HEK293T (cell line): ENCODE data around the gene CNN3.

Source experiments
- CTCF ChIA-PET: fragments of 350-600 bp; formaldehyde crosslinking; extraction: SDS; loops from one replicate; lab custom pipeline; 2021; ENCODE audit warnings: antibody characterized with exemption, inconsistent platforms; lab: Yijun Ruan, JAX
- POLR2A ChIA-PET: fragments of 350-600 bp; formaldehyde crosslinking; extraction: SDS; loops from one replicate; lab custom pipeline; 2020; ENCODE audit warnings: antibody characterized with exemption, inconsistent platforms; lab: Yijun Ruan, JAX
- DNase-seq: peaks from one replicate; pipeline ENCODE4 v3.0.0; 2012; ENCODE audit warnings: mixed read lengths; ENCODE audit errors: extremely low spot score
- ARNT ChIP-seq: fragments of 450-650 bp; IDR thresholded peaks from 2 replicates; pipeline ENCODE4 v1.6.1; 2017; ENCODE audit warnings: mild to moderate bottlenecking
- BHLHE40 ChIP-seq: fragments of 450-650 bp; IDR thresholded peaks from 2 replicates; pipeline ENCODE4 v1.6.1; 2016; ENCODE audit warnings: mild to moderate bottlenecking, moderate library complexity, borderline replicate concordance
- CTBP1 ChIP-seq: fragments of 450-650 bp; IDR thresholded peaks from 2 replicates; pipeline ENCODE4 v1.6.1; 2016; ENCODE audit warnings: borderline replicate concordance
- ELF4 ChIP-seq: fragments of 450-650 bp; IDR thresholded peaks from 2 replicates; pipeline ENCODE4 v1.6.1; 2017; ENCODE audit warnings: antibody characterized with exemption
- FOXA1 ChIP-seq: fragments of 450-650 bp; IDR thresholded peaks from 2 replicates; pipeline ENCODE4 v1.6.1; 2016; ENCODE audit warnings: mild to moderate bottlenecking
- FOXK2 ChIP-seq: fragments of 450-650 bp; IDR thresholded peaks from 2 replicates; pipeline ENCODE4 v1.6.1; 2016; ENCODE audit warnings: mild to moderate bottlenecking
- FOXM1 ChIP-seq: fragments of 450-650 bp; IDR thresholded peaks from 2 replicates; pipeline ENCODE4 v1.6.1; 2017; ENCODE audit warnings: mild to moderate bottlenecking, borderline replicate concordance
- HDGF ChIP-seq: fragments of 450-650 bp; IDR thresholded peaks from 2 replicates; pipeline ENCODE4 v1.6.1; 2017; ENCODE audit warnings: antibody characterized with exemption, borderline replicate concordance
- L3MBTL2 ChIP-seq: fragments of 450-650 bp; conservative IDR thresholded peaks from 2 replicates; pipeline ENCODE4 v1.6.1; 2016; ENCODE audit warnings: mild to moderate bottlenecking
- LEF1 ChIP-seq: fragments of 450-650 bp; IDR thresholded peaks from 2 replicates; pipeline ENCODE4 v1.6.1; 2017; ENCODE audit warnings: mild to moderate bottlenecking, borderline replicate concordance
- NFRKB ChIP-seq: fragments of 450-650 bp; IDR thresholded peaks from 2 replicates; pipeline ENCODE4 v1.6.1; 2016; ENCODE audit warnings: mild to moderate bottlenecking, moderate library complexity
- SP1 ChIP-seq: fragments of 450-650 bp; IDR thresholded peaks from 2 replicates; pipeline ENCODE4 v1.6.1; 2017
- SUZ12 ChIP-seq: fragments of 450-650 bp; IDR thresholded peaks from 2 replicates; pipeline ENCODE4 v1.6.1; 2016; ENCODE audit warnings: mild to moderate bottlenecking
- TARDBP ChIP-seq: fragments of 450-650 bp; IDR thresholded peaks from 2 replicates; pipeline ENCODE4 v1.6.1; 2016
- ZNF384 ChIP-seq: fragments of 450-650 bp; IDR thresholded peaks from 2 replicates; pipeline ENCODE4 v1.6.1; 2016
- TF ChIP-seq, protein P1 (sequence below): fragments of 450-650 bp; IDR thresholded peaks from 2 replicates; pipeline ENCODE4 v1.6.1; 2016

CNN3 gene

DNA sequence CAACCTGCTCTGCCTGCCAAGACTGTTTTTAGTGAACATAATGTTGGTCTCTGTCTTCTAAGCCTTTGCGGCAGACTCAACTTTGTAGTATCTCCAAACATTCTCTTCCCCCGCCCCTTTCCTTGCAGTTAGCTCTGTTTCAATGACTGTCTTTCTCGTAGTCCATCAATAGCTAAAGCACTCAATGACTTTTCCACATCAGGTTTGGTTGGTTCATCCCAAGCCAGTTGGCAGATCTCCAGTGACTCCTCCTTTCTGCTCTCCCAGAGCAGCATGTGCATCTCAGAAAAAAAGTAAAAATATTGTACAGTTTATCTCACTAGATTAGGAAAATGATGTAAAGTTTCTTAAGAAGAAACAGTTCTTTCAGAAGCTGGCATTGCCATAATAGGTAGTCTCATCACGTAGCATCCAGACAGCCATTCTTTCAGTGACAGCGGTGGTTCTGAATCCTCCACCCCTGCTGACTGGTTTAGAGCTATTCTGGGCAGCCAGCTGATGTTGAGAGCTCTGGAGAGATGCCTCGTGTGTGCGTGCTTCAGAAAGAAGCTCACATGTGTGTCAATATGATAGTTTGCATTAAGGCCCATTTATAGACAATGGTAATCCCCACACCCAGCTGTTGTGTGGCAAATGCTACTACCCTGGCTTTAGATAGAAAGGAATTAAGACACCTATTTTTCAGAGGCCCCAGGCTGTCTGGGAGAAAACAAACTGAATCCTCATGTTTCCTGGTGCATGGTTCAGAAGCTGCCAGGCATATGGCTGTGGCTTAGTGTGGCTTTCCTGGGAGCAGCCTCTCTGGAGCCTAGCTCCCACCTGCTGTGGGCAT, 53.2 kb downstream of the CNN3 start:
- no peak for TF ChIP-seq ELF4
- TF ChIP-seq FOXK2, result no peak
- TF ChIP-seq, protein P1, sequence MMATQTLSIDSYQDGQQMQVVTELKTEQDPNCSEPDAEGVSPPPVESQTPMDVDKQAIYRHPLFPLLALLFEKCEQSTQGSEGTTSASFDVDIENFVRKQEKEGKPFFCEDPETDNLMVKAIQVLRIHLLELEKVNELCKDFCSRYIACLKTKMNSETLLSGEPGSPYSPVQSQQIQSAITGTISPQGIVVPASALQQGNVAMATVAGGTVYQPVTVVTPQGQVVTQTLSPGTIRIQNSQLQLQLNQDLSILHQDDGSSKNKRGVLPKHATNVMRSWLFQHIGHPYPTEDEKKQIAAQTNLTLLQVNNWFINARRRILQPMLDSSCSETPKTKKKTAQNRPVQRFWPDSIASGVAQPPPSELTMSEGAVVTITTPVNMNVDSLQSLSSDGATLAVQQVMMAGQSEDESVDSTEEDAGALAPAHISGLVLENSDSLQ, result no peak
- TF ChIP-seq HDGF, result no peak
- no peak for TF ChIP-seq TARDBP
- no peak for TF ChIP-seq FOXA1
- no peak for TF ChIP-seq L3MBTL2
- TF ChIP-seq BHLHE40, result no peak
- TF ChIP-seq LEF1, result no peak
- no peak for TF ChIP-seq FOXM1
- ChIA-PET CTCF (interaction anchor here (0.7 to 1.9 kb wide), 3 partner anchors 19 to 170 kb away, joined by 3 to 10 read pairs (median 3); no protein-coding TSS in a partner anchor), POLR2A (interaction anchor here (1.2 kb wide), 1 partner anchor 9 kb away, joined by 5 read pairs; no protein-coding TSS in a partner anchor)
- no peak for DNase-seq

DNA sequence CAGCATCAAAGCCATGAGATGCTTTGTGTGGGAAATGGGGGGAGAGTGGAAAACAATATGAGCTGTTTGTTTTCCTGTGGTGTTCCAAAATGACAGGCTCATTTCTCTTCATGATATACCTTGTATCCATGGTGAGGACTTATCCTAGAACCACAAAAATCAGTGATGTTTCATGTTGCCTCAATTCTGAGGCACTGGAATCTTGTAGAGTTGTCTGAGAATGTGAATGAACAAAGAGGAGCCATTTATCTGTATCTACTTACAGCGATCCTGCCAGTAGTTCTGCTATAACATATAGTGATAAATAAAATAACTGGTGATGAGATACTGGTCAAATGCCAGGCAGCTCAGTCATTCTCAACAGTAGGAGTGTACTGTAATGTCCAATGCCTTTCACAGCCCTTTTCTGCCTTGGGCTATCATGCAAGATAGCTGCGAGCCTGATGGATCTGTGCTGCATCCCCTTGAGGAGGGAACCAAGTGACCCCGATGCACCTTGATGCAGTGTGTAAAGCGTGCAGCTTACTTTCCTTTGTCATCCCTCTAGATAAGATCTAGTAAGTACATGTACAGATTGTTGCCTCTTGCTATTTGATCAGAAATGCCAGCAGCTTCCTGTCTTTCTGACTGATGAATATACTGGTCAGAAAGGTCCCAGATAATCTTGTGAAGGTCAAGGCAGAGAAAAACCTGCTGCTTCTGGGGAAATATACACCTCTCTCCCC, 54.0 kb downstream of the CNN3 start:
- TF ChIP-seq ZNF384 (no peak), FOXK2 (no peak), SUZ12 (no peak), ARNT (no peak), TARDBP (no peak), SP1 (no peak), L3MBTL2 (no peak), CTBP1 (no peak), FOXA1 (no peak)
- TF ChIP-seq, protein P1, result no peak
- DNase-seq, result no peak
- ChIA-PET CTCF (interaction anchor here (1.0 to 1.9 kb wide), 2 partner anchors 18 to 37 kb away, joined by 3 to 10 read pairs; no protein-coding TSS in a partner anchor), POLR2A (interaction anchor here (1.2 kb wide), 1 partner anchor 9 kb away, joined by 5 read pairs; no protein-coding TSS in a partner anchor)

DNA sequence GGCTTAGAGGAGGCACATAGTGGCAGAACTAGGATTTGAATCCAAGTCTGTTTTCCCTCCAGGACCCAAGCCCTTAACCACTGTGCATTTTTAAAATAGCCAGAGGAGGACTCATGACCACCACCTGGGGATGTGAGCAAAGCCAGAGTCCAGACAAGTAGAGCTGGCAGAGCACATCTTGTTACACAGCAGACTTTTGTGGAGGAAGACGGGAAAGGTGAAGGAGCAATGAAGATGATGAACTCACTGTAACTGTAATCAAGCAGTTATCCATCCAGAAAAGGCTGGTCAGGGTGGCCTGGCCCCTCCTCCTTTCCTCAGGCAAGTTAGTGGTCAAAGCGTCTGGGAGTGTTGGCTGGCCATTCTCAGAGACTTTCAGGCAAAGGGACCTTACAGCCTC, 55.9 kb downstream of the CNN3 start:
- ChIA-PET CTCF (no interaction called here), POLR2A (no interaction called here)
- TF ChIP-seq FOXK2, result no peak
- TF ChIP-seq, protein P1, result no peak
- no peak for TF ChIP-seq LEF1
- no peak for TF ChIP-seq TARDBP
- TF ChIP-seq ARNT, result no peak
- TF ChIP-seq CTBP1, result no peak
- no peak for TF ChIP-seq L3MBTL2
- TF ChIP-seq ELF4, result no peak
- no peak for TF ChIP-seq SP1
- no peak for TF ChIP-seq SUZ12
- TF ChIP-seq NFRKB, result no peak
- no peak for TF ChIP-seq FOXM1
- no peak for TF ChIP-seq ZNF384
- no peak for TF ChIP-seq FOXA1
- TF ChIP-seq BHLHE40, result no peak
- no peak for DNase-seq

DNA sequence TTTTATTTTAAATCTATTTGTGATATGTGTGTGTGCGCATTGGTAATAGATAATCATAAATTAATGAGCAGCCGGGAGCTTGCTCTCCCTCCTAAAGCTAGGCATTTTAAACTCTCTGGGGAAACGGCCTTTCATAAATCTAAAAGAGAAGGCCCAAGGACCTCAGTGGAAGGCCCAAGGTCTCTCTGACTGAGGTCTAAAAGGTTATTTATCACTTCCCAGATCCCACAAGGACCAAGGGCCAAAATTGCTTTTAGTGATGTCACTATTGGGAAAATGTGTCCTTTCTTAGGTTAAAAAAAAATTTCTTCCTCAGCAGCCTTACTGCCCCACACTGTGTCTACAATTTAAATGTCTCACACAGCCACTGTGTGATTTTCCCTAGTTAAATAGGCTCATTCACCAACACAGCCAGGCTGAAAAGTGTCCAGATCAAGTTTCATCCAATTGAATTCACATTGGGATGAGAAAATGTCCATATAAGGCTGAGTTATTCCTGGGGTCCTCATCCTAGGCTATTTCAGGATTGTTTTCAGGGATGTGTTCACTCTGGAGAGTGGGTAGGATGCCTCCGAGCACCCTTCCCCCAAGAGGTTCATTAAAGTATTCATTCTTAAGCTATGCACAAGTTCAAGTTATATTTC, 60.6 kb downstream of the CNN3 start:
- ChIA-PET POLR2A (no interaction called here), CTCF (interaction anchor here (0.7 to 1.4 kb wide), 4 partner anchors 12 to 383 kb away, joined by 3 to 4 read pairs (median 4); no protein-coding TSS in a partner anchor)
- DNase-seq, result peak; percentile 26
- no peak for TF ChIP-seq FOXK2
- no peak for TF ChIP-seq L3MBTL2
- TF ChIP-seq CTBP1, result no peak
- no peak for TF ChIP-seq SP1
- TF ChIP-seq LEF1, result no peak
- TF ChIP-seq ELF4, result no peak
- TF ChIP-seq NFRKB, result no peak
- no peak for TF ChIP-seq FOXM1
- TF ChIP-seq TARDBP, result no peak
- TF ChIP-seq BHLHE40, result no peak
- no peak for TF ChIP-seq ZNF384
- TF ChIP-seq HDGF, result no peak
- no peak for TF ChIP-seq ARNT
- TF ChIP-seq, protein P1, result no peak
- TF ChIP-seq SUZ12, result no peak
- no peak for TF ChIP-seq FOXA1
